Activated CD8-positive, alpha-beta memory T cell treated with anti-CD3 and anti-CD28 coated beads for 24 hours (primary cell): ENCODE measurements around the gene GLYATL3.

ENCODE experiments used
- DNase-seq: peaks from one replicate; pipeline ENCODE4 v3.0.0-alpha.2; 2020

The GLYATL3 gene

DNA sequence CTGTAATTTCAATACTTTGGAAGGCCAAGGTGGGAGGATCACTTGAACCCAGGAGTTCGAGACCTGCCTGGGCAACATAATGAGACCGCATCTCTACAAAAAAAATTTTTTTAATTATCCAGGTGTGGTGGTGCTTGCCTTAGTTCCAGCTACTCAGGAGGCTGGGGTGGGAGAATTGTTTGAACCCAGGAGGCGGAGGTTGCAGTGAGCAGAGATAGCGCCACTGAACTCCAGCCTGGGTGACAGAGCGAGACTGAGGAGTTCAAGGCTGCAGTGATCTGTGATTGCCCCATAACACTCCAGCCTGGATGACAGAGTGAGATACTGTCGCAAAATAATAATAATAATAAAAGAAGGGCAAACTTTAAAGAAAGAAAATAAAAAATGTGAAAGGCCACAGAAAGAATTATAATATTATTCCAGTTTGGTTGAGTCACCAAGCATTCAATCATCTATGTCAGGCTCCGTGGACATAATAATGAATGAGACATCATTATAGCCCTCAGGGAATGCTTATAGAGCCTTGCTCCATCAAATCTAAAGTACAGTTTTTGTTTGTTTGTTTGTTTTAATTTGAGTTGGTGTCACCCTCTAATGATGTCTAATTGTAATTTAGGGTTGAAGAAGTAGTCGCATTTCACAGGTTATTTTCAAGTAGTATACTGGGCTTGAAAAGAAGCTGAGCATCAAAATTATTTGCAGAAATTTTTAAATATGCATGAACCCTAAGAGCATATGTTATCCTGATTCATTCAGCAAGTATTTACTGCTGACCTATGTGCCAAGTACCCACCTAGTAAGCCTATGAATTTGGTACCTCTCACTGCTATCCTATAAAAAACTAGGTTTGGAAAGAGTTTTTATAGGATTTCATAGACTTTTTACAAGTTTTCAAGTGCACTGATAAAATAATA is 15.1 kb downstream of the GLYATL3 start:
- DNase-seq, result no peak

DNA sequence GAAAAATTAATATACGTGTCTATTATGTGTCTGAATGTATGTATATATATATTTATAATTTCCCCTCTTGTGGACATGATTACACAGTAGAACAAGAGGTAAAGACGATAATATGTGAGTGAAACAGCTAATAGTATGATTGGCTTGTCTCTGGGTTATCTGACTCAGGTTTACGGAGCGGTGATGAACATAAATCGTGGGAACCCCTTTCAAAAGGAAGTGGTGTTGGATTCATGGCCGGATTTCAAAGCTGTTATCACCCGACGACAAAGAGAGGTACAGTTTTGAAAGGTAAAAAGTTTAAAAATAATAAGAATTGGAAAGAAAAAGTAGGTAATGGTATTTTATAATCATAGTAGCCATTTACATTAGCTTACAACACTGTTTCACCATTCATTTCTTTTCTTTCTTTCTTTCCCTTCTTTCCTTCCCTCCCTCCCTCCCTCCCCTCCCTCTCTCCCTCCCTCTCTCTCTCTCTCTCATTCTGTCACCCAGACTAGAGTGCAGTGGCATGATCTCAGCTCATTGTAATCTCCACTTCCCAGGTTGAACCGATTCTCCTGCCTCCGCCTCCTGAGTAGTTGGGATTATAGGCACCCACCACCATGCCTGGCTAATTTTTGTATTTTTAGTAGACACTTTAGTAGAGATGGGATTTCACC is 15.9 kb downstream of the GLYATL3 start:
- no peak for DNase-seq

DNA sequence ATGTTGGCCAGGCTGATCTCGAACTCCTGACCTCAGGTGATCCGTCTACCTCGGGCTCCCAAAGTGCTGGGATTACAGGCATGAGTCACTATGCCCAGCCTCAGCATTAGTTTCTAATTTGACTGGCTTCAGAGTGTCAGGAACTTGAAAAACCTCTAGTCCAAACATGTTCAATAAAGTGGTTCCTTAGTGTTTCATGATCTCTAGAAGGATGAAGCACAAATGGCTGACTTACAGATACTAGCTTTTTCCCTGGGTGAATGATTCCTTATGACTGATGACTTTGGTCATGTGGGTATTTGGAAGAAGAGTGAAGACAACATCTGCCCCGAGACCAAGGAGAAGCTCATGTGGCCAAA is 16.4 kb downstream of the GLYATL3 start:
- no peak for DNase-seq

DNA sequence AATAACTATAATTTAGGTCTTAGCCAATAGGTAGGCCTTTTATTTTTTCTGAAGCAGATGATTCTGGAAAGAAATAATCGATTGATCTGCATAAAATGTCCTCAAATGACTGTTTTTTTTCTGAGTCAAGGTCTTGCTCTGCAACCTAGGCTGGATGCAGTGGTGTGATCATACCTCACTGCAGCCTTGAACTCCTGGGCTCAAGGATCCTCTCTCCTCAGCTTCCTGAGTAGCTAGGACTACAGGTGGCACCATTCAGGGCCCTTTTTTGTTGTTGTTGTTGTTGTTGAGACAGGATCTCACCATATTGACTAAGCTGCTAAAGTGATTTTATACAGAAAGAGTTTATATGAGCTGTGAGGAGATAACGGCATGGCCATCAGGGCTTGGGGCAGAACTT is 18.2 kb downstream of the GLYATL3 start:
- no peak for DNase-seq

DNA sequence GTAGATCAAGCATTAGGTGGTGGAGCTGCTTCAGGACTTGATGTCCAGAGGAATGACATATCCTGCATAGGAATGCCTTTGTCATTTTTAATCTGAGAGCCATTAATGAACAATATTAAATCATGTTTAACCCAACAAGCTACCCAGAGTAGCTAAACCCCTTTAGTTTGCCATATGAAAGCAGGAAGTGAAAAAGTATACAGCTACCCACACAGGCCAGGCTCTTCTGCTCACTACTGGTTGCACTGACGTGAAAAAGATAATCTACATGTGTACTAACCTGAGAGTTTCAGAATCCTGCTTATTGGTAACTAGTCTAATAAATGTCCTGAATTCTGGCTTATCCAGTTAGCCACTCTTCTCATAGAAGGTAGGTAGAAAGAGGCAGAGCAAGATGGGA is 19.9 kb downstream of the GLYATL3 start:
- DNase-seq, result no peak

DNA sequence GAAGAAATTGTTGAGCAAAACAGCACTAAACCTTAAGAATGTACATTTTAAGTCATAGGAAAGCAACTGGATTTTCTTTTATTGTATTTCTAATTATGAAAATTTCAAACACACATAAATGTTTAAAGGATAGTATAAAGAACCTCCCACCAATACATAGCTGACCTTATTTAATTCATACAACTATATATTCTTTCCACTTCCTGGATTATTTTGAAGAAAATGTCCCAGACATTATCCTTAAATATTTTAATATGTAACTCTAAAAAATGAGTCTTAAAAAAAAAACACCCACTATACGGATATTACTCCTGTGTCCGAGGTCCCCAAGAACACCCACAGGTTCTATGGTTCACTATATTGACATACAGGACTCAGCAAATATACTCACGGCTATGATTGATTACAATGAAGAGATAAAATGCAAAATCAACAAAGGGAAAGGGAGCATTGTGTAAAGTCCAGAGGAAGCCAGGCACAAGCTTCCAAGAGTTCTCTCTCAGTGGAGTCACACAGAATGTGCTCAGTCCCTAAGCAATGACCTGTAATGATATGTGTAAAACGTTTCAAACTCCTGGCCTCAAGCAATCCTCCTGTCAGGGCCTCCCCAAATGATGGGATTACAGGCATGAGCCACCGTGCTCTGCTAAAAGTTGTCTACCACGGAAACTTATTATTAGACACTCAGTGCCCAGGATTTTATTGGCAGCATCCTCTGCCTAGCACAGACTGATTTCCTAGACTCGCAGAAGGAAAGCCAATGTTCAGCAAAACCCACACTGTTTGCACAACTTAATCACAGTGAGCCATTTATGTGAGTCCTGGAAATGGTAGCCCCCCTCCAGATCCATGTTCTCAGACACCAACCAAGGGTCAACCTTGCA is 23.2 kb downstream of the GLYATL3 start:
- no peak for DNase-seq

DNA sequence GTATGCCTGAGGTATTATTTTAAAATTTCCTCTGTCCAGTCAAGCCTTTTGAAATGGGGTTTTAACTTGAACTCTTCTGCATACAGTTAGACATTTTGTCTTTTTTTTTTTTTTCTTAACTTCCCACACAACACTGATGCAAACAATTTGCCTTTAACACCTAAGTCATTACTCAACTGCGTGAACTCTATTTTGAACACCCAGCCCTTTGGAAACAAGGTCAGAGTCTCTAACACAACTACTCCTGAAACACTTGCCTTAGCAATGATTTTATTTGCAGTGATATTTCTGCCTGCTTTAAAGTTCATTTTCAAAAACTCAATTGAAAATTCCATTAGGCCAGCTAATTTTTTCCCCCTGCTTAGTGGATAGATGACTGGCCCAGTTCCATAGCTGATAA is 24.2 kb downstream of the GLYATL3 start:
- DNase-seq, result no peak

DNA sequence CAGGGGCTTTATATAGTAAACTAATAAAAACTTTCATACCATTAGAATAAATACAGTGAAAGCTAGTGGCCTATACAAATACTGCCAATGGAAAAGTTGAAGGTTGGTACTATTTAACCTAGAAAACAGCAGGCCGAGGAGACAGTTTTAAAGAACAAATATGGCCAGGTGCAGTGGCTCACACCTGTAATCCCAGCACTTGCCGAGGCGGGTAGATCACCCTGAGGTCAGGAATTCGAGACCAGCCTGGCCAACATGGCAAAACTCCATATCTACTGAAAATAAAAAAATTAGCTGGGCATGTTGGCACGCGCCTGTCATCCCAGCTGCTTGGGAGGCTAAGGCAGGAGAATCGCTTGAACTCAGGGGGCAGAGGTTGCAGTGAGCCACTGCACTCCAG is 24.8 kb downstream of the GLYATL3 start:
- no peak for DNase-seq

DNA sequence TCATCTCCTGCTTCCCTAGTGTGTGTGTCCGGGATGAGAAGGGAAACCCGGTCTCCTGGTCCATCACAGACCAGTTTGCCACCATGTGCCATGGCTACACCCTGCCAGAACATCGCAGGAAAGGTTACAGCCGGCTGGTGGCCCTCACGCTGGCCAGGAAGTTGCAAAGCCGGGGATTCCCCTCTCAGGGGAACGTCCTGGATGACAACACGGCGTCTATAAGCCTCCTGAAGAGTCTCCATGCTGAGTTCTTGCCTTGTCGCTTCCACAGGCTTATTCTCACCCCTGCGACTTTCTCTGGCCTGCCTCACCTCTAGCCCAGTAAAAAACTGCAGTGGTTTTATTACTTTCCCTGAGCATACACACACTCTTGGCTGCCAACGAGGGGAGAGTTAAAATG is 26.9 kb downstream of the GLYATL3 start:
- DNase-seq, result no peak

DNA sequence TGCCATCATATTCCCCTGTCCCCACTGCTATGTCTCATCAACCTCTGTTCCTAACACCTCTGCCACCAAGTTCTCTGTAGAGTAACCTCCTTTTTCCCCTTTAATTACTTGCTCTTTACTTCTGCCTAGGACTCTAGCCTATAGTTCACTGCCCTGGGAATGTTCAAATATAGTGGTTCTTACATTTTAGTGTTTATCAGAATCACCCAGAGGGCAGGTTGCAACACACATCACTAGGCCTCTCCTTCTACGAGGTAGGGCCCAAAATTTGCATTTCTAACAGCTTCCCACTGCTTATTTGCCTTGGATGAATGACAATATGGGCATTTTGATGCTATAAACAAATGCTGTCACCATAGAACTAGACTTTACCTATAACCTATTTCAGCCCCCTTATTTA is 27.6 kb downstream of the GLYATL3 start:
- DNase-seq, result no peak

DNA sequence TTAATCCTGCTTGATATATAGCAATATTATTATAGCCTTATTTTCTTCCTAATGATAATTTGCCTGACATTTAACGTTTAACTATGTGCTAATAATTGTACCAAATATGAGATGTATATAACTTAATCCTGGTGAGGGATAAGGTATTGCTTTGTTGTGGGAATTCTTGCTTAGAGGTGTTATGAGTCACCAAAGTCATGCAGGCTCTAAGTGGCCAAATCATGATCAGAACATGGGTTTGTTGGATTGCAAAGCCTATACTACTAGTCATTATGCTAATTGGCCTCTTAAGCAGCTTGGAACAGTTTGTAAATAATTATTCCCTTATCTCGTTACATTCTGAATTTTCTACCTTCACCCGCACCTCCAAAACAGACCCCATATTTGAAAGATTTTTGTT is 28.8 kb downstream of the GLYATL3 start:
- DNase-seq, result no peak

DNA sequence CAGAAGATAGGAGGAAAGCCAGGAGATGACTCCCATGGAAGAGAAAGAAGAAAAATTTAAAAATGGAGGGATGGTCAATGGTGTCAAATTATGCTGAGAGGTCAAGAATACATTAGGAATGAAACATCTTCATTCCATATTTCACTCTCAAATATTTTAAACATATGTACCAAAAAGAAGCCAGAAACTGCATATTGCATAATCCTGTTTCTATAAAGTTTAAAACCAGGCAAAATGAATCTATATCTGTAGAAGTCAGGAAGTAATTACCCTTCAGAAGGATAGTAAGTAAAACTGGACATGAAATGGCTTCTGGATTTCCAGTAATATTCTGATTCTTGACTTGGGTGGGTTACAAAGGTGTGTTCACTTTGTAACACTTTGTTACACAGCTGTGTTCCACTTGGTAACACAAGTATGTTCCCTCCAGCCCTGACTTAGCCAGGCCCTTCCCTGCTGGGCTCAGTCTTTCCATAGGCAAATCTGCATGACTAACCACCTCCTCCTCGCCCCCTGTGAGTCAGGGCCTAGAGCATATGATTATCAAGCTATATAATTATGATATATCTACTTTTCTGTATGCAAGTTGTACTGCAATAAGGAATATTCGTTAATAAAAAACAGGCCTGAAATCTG is 30.5 kb downstream of the GLYATL3 start:
- no peak for DNase-seq

DNA sequence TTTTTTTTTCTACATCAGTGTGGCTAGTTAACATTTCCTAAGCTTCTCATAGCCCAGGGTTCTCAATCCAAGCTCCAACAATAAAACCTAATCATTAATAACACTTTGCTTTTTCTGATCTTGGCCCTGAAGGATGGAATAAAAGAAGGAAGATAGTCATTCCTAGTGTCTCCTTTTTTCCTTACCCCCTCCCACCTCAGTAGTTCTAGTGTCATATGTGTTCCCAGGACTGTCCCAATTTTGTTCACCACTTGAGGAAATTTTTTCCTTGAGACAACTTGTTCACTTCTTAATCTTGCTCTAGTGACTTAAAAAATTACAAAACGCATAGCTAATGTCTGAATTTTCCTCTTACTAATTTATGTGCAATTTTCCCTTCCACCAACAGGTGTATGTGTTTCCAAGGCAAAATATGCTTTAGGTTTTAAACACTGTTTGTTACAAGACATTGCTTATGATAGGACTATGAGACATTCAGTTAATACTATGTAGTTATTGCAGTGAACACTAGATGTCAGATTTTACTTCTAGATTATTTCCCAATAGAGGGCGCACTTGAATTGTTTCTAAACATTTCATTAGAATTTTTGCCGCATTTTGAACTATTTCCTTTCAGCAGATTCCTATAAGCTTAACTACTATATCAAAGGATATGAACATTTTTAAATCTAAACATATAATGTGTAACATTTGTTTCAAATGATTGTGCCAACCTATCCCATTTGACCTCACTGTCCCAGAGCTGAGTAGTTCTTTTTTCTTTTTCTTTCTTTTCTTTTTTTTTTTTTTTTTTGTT is 32.2 kb downstream of the GLYATL3 start:
- no peak for DNase-seq

DNA sequence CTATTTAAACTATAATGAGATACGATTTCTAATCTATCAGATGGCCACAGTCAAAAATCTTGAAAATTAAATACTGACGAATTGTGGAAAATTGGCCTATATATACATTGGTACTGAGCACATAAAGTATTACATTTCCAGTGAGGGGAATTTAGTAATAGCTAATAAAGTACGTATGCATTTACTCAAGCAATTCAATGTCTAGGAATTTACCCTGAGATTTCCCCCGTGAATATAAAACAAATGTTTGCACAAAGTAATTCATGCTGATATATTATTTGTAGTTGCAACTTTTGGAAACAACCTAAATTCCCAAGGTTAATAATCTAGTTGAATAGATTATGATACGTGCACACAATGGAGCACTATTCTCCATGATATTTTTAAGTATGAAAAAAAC is 36.1 kb downstream of the GLYATL3 start:
- DNase-seq, result no peak

DNA sequence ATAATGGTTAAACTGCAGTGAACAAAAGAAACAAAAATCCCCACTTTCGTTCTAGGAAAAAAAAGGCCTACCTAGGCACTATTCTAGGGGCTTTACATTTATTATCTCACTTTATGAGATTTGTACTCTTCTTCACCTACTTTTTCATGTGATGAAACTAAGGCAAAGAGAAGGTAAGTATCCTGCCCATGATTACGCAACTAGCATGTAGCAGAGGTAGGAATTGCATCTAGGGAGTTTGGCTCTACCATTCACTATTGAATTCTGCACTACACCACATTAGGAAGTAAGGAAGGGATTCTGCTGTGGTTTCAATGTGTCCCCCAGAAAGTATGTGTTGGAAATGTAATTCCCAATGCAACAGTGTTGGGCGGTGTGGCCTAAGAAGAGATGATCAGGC is 39.4 kb downstream of the GLYATL3 start:
- no peak for DNase-seq

DNA sequence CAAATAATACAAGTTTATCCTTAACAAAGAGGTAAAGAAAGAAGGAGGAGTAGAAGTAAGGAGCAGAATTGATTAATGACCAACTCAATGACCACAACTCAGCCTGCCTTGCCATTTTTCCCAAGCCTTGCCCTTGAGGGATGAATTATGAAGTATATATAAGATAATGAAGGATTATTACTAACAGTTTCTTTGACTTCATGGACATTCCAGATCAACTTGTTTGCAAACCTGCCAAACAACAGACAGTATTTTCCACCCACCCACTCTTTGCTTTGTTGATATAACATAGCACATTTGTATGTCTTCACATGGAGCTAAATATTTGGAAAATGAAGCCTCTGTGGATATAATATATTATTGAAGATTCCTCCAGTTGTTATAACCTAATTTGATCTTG is 40.9 kb downstream of the GLYATL3 start:
- no peak for DNase-seq

DNA sequence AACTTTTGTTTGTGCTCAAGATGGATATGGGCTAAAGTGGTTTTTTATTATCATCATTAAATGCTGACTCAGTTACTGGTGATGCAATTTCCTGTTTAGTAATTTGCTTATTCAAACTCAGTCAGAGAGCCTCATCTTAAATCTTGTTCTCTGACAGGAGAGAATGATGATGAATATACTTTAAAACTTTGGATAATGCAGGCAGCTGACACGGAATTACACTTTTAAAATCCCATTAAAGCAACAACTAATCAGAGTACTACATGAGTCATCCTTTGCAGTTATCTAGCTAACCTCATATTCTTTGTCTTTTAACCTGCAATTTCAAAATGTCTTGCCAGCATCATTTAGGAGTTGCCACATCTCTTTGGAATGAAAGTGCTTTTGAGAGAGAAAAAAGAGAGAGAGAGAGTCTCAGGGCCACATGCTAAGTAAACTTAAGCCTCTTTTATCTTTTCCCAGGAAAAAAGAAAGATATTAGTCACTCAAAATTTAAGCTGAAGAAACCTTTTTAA is 41.5 kb downstream of the GLYATL3 start:
- no peak for DNase-seq

DNA sequence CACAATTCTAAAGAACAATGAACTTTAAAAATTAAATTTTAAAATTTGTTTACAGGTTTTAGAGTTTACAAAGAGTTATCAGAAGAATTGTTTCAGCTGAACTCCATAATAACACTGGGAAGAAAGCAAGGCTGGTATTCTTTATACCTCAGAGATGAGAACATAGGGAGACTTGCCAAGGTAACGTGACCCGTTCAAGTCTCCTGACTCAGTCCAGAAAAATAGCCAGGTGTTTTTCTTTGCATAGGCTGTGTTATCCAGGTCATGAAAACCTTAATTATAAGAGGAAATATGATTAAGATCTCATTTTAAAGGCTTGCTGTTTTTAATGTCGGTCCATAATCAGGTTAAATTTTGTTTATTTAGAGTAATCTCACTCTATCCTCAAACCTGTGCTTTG is 42.2 kb downstream of the GLYATL3 start:
- no peak for DNase-seq

DNA sequence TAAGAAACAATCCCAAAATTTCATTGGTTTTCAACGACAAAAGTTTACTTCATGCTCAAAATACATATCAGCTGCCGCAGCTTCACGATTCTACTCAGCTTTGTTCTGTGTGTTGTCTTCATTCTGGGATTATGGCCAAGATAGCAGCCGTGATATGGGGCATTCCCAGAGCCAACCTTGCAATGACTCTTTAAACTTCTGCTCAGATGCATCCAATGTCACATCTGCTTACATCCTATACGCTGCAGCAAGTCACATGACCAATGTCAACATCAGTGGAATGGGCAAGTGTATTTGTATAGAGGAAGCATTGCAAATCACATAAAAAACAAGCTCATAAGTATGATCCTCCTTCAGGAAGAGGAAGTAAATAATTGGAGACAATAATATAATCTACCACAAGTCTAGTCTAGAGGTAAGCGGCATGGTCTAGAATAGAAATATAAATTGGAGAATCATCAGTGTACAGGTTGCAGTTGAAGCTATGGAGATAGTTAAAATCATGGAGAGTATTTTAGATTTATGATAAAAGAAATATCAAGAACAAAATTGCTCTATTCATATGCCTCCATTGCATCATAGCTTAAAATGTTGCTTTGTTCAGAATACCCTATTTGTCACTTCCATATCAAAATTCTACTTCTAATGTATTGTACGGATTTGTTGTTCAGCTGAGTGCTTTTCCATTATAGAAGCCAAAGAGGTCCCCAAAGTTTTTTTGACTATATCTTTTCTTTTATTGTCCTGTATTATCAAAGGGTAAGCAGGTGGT is 43.5 kb downstream of the GLYATL3 start:
- no peak for DNase-seq

DNA sequence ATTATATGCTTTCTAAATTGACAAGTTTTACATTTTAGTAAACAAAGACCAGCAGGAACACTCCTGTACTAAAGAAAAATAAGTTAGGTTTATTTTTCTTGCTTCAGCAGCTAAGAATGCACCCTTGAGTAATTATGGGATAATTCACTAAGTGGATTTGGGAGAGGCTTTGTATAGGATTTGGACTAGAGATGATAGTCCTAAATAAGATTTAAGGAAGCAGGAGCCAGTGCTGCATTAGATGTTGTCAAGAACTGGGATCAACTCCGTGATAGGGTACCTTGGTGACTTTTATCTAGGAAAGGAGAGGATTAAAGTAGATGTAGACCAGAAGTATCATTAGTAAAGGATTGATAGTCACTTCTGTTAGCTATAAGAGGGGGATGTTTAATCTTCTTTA is 46.6 kb downstream of the GLYATL3 start:
- DNase-seq, result no peak

DNA sequence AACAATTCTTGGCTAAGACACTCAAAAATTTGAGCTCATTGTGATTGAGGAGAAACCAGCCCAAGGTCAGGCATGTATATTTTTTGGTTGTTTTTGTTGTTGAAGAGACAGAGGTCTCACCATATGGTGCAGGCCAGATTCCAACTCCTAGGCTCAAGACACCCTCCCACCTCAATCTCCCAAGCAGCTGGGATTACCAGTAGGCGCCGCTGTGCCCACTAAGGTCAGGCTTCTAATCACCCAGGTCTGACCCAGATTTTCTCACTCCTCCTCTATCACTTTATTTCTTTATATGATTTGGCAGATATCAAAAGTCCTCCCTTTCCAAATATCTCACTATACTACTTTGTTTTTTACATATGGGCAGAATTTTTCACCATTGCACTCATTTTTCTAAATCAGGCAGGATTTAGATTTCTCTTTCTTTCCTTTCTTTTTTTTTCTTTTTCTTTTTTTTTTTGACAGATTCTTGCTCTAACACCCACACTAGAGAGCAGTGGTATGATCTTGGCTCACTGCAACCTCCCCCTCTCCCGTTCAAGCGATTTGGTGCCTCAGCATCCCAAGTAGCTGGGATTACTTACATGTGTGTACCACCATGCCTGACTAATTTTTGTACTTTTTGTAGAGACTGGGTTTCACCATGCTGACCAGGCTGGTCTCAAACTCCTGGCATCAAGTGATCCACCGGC is 49.0 kb downstream of the GLYATL3 start:
- no peak for DNase-seq
